Measurements from ENCODE around the gene GHRH.

The GHRH gene

GRCh38 chr20:37290158-37290810 is 28.7 kb upstream of the GHRH start:
- no peak for FAIRE-seq

DNA sequence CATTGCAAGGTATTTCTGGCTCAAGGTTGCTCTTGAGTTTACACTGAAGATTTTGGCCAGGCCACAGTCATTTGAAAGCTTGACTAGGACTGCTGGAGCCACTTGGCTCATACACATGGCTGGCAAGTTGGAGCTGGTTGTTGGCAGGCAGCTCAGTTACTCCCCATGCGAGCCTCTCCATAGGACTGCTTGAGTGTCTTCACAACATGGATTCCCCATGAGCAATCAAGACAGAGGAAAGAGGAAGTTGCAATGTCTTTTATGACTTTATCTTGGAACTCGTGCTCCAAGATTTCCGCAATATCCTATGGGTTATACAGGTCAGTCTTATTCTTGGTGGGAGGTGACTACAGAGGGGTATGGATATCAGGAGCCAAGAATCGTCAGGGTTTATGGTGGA is 26.5 kb upstream of the GHRH start:
- FAIRE-seq: no peak

DNA sequence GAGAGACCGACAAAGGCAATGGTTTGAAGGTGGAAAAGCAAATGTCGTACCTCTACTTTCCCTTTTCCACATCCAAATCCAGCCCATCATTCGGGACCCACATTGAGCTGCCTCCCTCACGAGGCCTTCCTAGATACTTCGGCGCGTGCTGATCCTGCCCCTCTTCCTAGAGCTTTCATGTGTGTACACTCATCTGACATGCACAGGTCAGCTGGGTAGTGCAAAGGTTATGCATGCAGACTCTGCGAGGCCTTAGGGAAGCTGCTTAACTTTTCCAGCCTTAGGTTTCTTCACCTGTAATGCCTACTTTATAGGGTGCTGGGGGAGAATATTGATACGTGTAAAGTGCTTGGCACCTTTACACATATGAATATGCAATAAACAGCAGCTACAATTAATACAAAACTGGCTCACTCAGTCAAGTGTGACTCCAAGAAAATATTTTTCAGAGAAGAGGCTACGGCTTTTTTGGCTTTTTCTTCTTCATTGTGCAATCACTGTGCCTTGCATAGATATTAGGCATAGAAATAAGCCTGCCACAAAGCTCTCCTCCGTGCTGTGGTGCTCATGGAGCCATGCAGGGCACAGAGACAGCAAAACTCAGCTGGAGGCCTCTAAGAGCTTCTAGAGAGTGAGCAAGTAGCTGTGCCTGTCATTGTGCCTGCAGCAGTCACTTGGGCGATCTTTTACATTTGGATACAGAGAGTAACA is 24.2 kb upstream of the GHRH start:
- no peak for FAIRE-seq

DNA sequence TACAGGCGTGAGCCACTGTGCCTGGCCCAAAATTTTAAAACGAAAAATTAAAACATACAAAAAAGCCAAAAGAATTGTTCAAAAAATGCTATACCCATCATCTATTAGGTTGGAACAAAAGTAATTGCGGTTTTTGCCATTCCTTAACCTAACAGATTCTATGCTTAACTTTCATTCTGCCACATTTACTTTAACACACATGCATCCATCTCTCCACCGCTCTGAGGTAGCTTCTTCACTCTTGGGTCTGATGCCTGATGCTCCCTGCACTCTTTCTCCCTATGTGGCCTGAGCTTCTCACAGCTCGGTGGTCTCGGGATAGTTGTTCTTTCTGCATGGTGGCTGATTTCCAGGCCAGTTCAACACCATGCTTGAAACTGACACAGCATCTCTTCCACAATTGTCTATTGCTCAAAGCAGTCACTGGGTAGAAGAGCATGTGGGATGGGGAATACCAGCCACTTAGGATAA is 23.1 kb upstream of the GHRH start:
- FAIRE-seq: no peak

DNA sequence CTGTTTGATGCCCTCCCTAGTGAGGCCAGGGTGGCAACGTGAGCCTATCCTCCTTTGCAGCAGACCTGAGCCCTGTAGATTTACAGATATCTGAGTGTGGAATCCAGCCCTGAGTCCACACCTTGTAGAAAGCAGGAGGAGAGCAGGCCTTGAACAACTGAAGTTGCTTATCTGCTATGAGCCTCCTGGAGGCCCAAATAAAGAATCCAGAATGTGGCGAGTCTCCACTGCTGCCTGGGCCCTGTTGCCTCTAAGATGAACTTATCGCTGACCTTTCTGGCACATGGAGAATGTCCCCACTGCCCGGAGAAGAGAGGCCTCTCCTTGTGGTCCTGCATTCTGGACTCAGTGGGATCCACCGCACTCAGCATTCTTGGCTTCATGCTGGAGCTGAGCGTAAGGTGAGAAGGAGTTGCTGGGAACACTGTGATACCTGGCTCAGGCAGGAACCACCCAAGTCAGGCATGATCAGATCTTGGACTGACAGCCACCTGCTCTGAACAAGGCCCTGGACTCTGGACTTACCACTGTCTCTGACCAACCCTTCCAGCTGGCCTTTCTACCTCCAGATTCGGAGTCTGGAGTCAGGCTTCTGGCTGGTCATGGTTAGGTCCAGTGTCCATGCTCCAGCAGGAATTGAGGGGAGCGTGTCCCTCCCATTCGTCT is 22.0 kb upstream of the GHRH start:
- FAIRE-seq: no peak

DNA sequence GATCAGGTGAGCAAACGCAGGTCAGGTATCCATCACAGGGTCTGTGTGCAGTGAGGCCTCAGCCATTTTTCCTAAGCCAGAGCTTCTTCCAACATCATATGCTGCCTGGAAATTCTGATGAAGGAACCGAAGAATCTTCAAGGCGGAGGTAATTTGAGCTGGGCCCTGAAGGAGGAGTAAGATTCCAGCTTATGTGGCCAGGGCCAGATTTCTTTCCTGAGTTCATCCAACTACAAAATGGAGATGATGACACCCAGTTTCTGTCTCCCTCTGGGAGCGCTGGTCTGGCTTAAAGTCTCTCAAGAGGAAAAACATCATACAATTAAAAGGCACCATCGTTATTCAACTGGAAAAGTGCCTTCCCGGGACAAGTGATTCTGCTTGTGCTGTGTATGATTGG is 20.9 kb upstream of the GHRH start:
- FAIRE-seq: no peak

DNA sequence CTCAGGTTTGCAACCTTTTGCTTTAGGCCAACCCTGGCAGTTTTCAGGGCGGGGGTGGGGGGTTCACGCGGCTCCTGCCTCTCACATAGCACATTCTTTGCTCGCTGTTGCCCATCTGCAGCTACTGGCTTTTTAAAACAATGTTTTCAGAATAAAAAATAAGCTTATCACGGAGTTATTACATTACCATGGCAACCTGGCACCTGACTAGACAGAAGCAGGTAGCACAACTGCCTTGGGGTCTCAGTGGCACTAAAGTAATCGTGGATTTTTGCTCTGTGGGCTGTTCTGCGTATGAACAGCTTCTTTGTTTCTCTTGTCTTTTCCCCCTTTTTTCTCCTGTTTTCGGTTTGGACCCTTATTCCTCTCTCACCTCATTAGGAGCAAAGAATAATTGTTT is 18.8 kb upstream of the GHRH start:
- no peak for FAIRE-seq

DNA sequence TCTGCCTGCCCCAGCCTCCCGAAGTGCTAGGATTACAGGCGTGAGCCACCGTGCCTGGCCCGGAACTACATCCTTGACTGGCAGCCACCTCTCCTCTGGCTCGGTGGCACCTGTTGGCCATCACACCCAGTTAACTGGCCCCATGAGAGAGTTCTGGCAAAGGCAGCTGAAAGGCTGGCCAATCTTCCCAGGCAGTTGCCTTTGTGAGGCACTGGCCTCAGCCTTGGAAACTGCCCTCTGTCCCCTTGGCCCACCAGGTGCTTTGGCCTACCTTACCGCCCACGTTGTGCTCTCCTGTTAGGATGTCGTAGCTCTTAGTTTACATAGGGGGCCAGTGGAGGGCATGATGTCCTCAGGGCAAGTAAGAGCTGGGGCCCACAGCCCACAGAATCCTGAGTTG is 18.2 kb upstream of the GHRH start:
- FAIRE-seq: no peak

- FAIRE-seq: no peak
Measured at GRCh38 chr20:37278966-37279590, 17.5 kb upstream of the GHRH start.

DNA sequence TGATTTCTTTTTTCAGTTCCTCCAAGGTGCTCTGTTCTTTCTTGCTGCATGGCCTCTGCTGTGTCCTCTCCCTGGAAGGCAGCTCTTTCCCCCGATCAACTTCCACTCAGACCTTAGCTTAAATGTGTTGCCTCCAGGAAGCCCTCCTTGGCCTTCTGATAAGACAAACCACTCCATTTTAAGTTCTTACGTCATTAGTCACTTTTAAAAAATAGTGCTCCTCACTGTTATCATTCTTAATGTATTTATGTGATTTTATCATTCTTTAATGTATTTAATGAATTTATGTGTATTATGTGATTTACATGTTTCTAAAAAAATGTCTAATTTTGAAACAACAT is 15.6 kb upstream of the GHRH start:
- no peak for FAIRE-seq

DNA sequence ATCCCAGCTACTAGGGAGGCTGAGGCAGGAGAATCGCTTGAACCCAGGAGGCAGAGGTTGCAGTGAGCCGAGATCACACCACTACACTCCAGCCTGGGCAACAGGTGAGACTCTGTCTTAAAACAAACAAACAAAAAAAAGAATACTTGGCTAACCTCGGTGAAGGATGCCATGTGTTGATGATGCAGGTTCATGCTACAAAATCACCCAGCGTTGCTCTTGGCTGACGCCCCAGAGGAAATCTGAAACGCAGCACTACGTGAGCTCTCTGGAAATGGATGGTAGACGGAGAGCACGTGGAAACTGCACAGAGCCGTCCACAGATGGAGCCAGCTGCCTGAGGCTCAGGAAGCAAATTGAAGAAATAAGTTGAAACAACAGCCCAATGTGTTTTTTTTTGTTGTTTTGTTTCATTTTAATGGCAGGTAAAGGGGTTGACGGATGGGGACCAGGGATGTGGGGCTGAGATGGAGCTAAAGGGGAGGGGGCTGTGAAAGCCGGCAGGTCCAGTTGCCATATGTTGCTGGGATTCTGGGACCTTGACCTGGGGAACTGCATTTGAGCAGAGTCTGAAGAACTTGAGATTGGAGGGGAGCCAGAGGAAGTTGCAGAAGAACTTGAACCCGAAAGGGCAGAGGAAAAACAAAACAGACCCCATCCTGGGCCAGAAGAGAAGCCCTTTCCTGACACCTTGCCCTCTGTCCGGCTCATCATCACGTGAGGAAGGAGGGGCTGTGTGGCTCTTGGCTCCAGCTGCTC is 15.1 kb upstream of the GHRH start:
- no peak for FAIRE-seq

DNA sequence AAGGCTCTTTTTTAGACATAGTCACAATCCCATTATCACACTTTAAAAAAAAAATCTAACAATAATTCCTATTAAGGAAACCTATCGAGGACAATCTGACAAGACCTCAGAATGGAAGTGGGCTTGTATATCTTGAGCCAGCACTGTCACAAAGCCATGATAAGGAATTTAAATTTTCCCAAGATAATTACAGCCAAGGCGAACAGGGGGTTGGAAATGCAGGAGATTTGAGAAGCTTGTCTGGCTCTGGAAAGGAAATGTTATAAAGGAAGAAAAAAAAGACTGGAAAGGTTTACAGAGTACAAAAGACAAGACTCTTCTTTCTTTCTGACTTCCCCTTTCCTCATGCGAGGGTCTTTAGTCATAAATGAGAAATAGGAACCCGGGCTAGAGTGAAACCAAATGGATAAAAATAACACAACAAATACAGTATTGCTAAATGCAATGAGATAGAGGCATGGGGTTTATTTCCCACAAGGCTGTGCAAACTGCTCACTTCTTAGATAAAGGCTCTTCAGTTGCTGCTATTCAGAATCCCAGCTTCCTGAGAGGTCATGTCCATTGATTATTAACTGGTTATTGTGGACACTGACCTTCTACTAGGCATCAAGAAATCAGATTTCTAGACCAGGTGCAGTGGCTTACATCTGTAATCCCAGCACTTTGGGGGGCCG is 13.4 kb upstream of the GHRH start:
- no peak for FAIRE-seq

GRCh38 chr20:37273988-37274387 is 12.4 kb upstream of the GHRH start:
- FAIRE-seq: no peak

DNA sequence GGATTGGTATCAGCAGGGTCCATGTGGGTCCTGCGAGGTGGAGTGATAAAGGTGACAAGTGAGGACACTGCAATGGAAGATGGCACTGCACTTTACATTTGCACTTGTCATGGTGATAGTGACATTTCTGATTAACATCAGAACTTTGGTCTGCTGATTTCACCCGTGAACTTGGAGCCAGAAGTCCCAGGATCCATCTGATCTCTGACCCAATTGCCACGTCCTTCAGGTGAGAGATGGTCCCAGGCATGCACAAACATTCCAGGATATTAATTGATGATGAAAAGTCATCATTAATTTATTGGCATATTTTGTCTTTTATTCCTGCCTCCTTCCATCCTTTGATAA is 9.8 kb upstream of the GHRH start:
- no peak for FAIRE-seq

GRCh38 chr20:37270576-37271420 is 9.2 kb upstream of the GHRH start:
- FAIRE-seq: no peak

DNA sequence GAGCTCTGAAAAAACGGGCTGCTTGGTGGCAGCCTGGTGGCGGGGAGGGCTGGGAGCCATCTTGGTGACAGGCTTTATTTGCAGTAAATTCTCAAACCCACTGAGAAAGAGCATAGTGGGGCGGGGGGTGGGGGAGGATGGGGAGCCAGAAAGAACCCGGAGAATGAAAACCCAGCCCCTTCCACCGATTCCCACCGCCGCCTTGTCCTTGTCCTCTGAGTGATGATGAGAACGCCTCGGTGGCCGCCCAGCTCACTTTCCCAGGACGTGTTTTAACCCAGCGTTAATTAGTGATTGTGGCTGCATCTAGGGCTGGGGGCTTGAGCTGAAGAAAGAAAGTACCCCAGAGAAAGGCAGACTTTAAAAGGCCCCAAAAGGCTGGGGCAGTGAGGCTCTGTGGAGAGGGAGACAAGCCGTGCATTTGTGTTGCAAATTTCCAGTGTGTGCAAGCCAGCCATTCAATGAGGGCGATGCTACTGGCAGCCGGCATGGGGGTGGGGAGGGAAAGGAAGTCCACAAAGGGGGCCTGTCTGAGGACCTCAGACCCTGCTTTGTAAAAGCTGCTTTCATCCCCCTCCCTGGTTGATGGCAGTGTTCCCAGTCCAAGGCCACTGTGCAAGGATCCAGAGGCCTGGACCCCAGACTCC is 6.2 kb upstream of the GHRH start:
- no peak for FAIRE-seq

DNA sequence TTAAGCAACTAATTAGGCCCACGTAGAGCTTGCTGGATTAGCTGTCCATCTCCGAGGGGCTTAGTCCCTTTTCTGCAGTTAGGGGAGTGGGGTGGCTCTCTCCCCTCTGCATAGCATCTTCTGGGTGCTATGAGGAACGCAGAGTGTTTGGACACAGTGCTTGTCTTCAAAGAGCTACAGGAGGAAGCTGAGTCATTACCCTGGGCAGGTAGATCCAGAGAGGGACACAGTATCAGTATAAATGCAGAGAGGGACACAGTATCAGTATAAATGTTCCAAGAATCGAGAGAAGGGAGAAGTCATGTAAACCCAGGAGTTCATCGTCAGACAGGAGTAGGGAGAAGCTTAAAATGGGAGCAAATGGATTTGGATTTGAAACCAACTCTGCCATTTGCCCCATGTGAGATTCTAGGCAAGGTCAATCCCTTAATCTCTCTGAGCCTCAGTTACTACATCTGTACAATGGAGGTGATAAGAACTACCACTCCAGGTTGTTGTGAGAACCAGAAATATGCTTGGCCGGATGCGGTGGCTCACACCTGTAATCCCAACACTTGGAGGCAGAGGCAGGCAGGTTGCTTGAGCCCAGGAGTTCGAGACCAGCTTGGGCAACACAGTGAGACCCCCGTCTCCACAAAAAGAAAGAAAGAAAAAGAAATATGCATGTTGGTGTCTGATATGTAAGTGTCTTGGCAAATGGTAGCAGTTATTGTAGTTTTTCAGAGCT is 5.5 kb upstream of the GHRH start:
- FAIRE-seq: no peak

- FAIRE-seq: no peak
Measured at GRCh38 chr20:37265152-37265551, 3.5 kb upstream of the GHRH start.

- no peak for FAIRE-seq
Measured at GRCh38 chr20:37263686-37264085, 2.1 kb upstream of the GHRH start.

- FAIRE-seq: no peak
Measured at GRCh38 chr20:37262505-37262904, 891 bp upstream of the GHRH start.
